GM15510 (cell line): ENCODE results near the gene ITPK1.

Source experiments
- POLR2A ChIP-seq: IDR thresholded peaks from 3 replicates; pipeline ENCODE4 v1.6.1; 2011; ENCODE audit warnings: borderline replicate concordance; ENCODE audit not compliant: insufficient read length; ENCODE audit errors: extremely low read depth

ITPK1 gene

GRCh38 chr14:93012951-93013719, 102.6 kb downstream of the ITPK1 start:
- TF ChIP-seq POLR2A: no peak

- TF ChIP-seq POLR2A: no peak
These were observed 103.2 kb downstream of the ITPK1 start for GRCh38 chr14:93012506-93012905.

DNA sequence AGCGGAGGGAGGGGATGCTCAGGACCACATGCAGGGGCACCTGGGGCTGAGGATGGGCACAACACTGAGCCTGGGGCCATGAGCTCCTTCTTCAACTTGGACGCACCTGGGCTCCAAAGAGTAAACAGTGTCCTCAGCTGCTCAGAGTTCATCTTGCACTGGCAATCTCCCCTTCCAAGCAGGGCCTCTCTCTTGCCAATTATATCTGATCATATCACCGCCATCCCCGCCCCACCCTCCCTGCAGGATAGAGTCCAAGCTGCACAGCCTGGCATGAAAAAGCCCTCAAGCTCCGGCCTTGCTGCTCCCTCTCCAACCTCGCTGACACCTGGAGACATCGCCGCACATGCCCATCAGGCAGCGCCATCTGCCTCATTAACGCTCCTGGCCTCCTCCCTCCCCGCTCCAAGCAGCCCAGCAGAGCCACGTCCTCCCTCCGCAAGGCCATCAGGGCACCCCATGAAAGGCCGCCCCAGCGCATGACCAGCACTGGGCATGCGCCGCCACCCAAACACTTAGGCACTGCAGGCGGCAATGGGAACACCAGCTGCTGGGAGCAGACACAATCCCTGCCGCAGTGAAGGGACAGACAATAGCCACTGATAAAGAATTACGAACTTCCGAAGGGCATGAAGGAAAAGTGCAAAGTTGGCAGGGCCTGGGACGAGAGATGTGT, 103.9 kb downstream of the ITPK1 start:
- TF ChIP-seq POLR2A: no peak

DNA sequence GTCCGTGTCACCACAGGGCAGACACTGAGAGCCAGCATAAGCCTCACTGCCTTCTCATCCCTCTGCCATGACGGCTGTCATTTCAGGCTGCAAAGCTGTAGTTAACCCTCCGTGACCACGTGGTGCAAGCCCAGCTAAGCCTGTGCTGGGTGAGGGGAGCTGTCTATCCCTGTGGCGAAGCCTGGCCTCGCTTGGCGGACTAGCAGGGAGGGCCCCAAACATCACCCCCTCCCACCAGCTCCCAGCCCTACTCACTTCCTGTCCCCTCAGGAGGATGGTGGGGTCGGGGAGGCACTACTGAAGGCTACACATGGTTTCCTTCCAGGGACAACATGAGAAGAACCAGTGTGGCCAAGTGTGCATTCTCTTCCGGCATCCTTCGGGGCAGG, 104.6 kb downstream of the ITPK1 start:
- TF ChIP-seq POLR2A: no peak

DNA sequence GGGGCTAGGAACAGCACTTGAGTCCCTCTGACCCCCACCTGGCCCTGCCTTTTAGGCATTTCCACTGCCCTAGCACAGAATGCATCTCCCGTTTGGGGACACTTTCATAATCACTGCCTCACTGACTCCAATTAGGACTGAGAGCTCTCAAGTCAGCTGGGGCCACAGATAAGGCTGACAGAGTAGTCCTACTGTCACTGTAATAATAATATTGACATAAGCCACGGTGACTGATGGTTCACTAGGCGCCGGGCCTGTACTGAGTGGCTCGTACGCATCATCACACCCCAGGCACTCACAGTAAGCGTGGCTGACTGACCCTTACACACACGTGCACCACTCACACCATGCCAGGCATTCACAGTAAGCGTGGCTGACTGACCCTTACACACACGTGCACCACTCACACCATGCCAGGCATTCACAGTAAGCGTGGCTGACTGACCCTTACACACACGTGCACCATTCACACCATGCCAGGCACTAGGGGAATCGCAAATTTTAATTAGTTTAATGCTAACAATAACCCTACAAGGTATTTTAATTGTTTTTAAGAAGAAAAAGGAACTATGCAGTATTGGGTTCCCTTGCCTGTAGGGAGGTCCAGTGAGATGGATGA, 105.1 kb downstream of the ITPK1 start:
- TF ChIP-seq POLR2A: no peak

GRCh38 chr14:93010130-93010499, 105.6 kb downstream of the ITPK1 start:
- TF ChIP-seq POLR2A: no peak

DNA sequence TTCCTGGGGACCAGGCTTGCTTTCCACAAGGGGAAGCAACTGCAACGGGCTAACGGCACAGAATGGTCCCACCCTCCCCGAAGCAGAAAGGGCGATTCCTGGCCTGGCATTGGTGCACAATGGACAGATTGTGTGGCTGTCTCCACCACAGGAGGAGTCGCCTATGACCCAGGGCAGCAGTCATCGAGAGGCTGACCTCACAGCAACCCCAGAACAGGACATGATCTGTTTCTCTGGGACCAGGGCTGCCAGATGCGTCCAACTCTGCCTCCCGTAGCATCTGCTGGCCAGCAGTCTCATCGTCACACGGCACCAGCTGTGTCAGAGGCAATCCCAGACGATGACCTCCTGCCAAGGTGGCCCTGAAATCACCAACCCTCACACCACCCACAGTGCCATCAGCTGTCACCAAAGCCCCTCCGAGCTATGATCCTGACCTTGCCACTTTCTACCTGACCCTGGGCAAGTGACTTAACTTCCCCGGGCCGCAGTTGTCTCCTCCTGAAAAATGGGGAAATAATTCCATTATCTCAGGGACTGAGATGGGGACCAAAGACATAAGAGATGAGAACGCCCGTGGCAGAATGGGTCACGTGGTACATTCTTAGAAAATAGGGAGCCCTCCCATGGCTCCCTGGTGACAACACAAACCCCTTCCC, 106.1 kb downstream of the ITPK1 start:
- TF ChIP-seq POLR2A: no peak

- no peak for TF ChIP-seq POLR2A
These were observed 107.3 kb downstream of the ITPK1 start for GRCh38 chr14:93008381-93008780.

- TF ChIP-seq POLR2A: no peak
These were observed 108.3 kb downstream of the ITPK1 start for GRCh38 chr14:93007225-93007997.

DNA sequence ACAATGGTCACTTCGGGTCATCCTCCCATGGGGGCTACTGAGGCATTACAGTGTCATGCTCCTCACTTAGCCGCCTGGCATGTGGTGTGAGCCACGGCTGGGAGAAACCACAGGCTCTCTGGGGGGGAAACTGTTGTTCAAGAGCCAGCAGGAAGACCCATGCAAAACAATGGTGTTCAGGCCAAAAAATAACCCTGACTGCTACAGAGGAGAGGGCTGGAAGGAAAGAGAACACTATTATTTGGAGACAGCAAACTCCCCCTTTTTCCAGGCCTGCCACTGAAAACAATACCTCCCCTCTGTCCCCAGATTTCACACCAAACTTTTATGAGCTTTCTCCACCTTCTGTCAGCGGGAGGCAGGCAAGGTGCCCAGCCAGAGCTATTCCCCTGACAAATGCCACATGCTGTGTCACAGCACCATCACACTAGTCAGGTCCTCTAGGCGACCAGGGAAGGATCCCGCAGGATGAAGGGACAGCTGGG, 109.1 kb downstream of the ITPK1 start:
- TF ChIP-seq POLR2A: no peak

DNA sequence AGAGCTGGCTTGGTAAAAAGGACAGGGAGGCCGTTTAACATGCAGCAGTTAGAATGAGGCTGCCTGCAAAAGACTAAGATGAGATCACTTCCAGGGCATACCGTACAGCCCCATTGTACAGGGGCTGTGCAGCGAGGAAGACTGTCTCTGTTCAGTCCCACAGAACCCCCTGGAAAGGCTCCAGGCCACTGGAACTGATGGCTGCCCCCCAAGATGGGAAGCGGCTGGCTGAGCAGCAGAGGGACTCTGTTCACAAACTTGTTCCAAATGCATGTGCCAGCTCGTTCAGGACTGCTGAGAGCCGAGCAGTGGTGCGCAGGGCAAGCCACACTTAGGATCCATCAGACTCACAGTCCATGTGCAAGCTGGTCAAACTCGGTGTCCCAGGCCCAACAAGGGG, 109.9 kb downstream of the ITPK1 start:
- TF ChIP-seq POLR2A: no peak

DNA sequence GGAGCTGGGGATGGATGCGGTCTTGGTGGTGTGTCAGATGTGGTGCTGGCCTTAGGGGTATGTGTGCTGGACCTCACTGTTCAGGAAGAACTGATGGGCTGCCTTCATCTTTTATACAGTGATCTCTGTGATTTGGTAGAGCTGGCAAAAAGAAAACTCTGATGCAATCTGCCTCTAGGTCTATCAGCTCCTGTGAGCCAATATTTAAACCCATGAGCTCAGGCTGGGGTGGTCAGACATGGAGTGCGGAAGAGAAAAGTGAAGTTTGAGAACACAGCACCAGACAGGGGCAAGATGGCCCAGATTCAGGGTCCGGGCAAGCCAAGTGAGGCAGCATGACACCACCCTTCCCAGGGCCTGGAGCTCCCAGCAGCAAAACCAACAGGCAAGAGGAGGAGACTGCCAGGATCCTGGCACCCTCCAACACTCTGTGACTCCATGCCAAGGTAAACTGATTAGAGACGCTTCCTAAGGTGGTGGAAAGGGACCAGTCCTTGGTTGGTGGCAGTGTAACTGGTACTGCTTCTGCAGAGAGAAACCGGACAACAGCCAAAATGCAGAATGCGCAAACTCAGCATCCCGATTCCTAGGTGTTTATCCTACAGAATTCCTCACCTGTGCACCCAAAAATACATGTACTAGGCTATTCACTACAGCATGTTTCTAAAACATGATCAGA, 110.5 kb downstream of the ITPK1 start:
- no peak for TF ChIP-seq POLR2A

GRCh38 chr14:93004699-93005082, 111.0 kb downstream of the ITPK1 start:
- TF ChIP-seq POLR2A: no peak
